Measurements from ENCODE around the gene TEKT5. TPM values are rescaled to one million over a fixed set of nuclear protein-coding genes. Genes with fewer than 3 reads are reported as not detected.
"Not testable (repeated sequence)": the region's sequence is repeated elsewhere in the genome, so short reads cannot be mapped to it uniquely, and the experiment has no call there.

Gene TEKT5
- total RNA-seq, 6 experiments from 2014 or later: 0.20 to 1.3 (median 0.69) TPM; not detected in 2

GRCh38 chr16:10681310-10682308 is 13.1 kb downstream of the TEKT5 start:
- no peak overlapping the region for H3K27ac ChIP-seq
- no peaks in the 10 kb centered on the region for H3K27me3 ChIP-seq
- H3K36me3 ChIP-seq: no peaks in the 10 kb centered on the region
- DNase-seq (no peak), ATAC-seq (no peak)
- no peaks in the 10 kb centered on the region for H3K9me3 ChIP-seq
- 65% methylated on average over 10 of the region's 29 CpGs for whole genome bisulfite sequencing (ENCODE audit: insufficient coverage, low coverage, low lambda C conversion rate, missing lambda C conversion rate)
- H3K4me3 ChIP-seq: no peak overlapping the region
- H3K4me1 ChIP-seq: no peaks in the 10 kb centered on the region
- intact Hi-C loops (cut with DNase I): no loop called here
- TF ChIP-seq POLR2A (IDR thresholded peaks at IDR 0.05) (no peak), CTCF (IDR thresholded peaks at IDR 0.05) (no peak)

GRCh38 chr16:10679921-10680320 is 14.8 kb downstream of the TEKT5 start:
- no peak overlapping the region for H3K4me3 ChIP-seq
- H3K27me3 ChIP-seq: no peaks in the 10 kb centered on the region
- ATAC-seq (no peak), DNase-seq (no peak)
- TF ChIP-seq POLR2A (IDR thresholded peaks at IDR 0.05): no peak
- TF ChIP-seq CTCF (IDR thresholded peaks at IDR 0.05): no peak
- no peak overlapping the region for H3K27ac ChIP-seq
- H3K36me3 ChIP-seq: no peaks in the 10 kb centered on the region
- H3K9me3 ChIP-seq: no peaks in the 10 kb centered on the region
- no peaks in the 10 kb centered on the region for H3K4me1 ChIP-seq
- intact Hi-C loops (cut with DNase I): no loop called here

DNA sequence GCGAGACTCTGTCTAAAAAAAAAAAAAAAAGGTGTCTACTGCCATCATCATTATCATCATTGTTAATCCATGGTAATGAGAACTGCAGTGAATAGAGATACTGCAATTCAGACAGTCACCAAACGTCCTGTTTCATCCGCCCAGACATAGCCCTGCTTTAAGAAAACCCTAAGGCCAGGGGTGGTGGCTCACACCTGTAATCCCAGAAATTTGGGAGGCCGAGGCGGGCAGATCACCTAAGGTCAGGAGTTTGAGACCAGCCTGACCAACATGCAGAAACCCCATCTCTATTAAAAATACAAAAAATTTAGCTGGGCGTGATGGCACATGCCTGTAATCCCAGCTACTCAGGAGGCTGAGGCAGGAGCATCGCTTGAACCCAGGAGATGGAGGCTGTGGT is 15.3 kb downstream of the TEKT5 start:
- H3K4me3 ChIP-seq; H3K27ac ChIP-seq; ATAC-seq; H3K27me3 ChIP-seq; H3K4me1 ChIP-seq; H3K9me3 ChIP-seq; intact Hi-C loops (cut with DNase I); DNase-seq; H3K36me3 ChIP-seq: not testable (repeated sequence)
- WGBS (ENCODE audit: insufficient coverage, low coverage, low lambda C conversion rate, missing lambda C conversion rate): 87% methylated on average over 5 of the region's 7 CpGs

DNA sequence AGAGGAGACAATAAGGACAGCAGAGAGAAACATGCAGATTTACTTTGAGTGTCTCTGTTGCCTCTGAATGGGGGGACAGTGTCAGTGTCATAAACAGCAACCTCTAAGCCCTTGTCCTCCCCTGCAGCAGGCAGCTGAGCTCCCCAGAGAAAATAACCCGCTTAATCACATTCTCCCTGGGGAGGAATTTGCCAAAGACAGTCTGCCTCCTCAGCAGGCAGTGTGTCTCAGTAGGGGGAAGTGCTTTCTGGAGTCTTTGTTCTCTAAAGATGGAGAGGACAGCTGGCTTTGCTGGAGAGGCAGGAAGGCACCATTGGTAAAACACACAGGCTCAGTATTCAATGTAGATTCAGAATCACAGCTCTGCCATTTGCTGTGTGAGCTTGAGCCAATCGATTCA is 16.1 kb downstream of the TEKT5 start:
- TF ChIP-seq CTCF (IDR thresholded peaks at IDR 0.05): no peak
- no peak for TF ChIP-seq POLR2A (IDR thresholded peaks at IDR 0.05)
- H3K27me3 ChIP-seq: no peaks in the 10 kb centered on the region
- no peak for DNase-seq
- H3K27ac ChIP-seq: no peak overlapping the region
- intact Hi-C loops (cut with DNase I): no loop called here
- ATAC-seq: no peak
- H3K9me3 ChIP-seq: no peaks in the 10 kb centered on the region
- WGBS (ENCODE audit: insufficient coverage, low coverage, low lambda C conversion rate, missing lambda C conversion rate): no CpG with 5 or more reads among the region's 2 CpGs
- H3K4me3 ChIP-seq: no peak overlapping the region
- H3K36me3 ChIP-seq: no peaks in the 10 kb centered on the region
- no peaks in the 10 kb centered on the region for H3K4me1 ChIP-seq

DNA sequence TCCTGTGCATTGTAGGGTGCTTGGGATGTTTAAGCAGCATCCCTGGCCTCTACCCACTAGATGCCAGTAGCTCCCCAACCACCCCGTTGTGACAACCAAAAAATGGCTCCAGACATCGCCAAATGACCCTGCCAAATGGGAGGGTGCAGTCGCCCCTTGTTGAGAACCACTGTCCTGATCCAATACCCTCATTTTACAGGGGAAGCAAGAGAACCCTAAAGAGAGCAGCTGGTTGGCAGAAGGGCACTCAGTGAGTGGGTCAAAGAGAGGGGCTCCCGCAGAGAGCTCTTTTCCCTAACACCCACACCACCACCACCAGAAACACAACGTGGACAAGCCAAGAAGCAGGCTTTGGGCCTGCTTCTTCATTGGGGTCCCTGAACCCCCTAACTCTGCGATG is 18.4 kb downstream of the TEKT5 start:
- ATAC-seq: no peak
- Histone ChIP-seq H3K27ac (no peak overlapping the region), H3K4me3 (no peak overlapping the region), H3K27me3 (no peaks in the 10 kb centered on the region), H3K9me3 (no peaks in the 10 kb centered on the region), H3K36me3 (no peaks in the 10 kb centered on the region), H3K4me1 (no peaks in the 10 kb centered on the region)
- TF ChIP-seq CTCF (IDR thresholded peaks at IDR 0.05) (no peak), POLR2A (IDR thresholded peaks at IDR 0.05) (no peak)
- intact Hi-C loops (cut with DNase I): no loop called here
- no peak for DNase-seq
- WGBS (ENCODE audit: insufficient coverage, low coverage, low lambda C conversion rate, missing lambda C conversion rate): 93% methylated on average over 3 of the region's 6 CpGs

Measured in right lobe of liver (tissue), 6 donors.